GM12873 (cell line): ENCODE data around the gene STX5.

Experiments used
- CTCF ChIP-seq: IDR thresholded peaks from 2 replicates; pipeline ENCODE4 v1.5.1; 2012; ENCODE audit warnings: low read depth, mild to moderate bottlenecking, moderate library complexity, low read length, control low read depth; ENCODE audit not compliant: insufficient read depth; ENCODE audit errors: missing control alignments

Gene STX5

DNA sequence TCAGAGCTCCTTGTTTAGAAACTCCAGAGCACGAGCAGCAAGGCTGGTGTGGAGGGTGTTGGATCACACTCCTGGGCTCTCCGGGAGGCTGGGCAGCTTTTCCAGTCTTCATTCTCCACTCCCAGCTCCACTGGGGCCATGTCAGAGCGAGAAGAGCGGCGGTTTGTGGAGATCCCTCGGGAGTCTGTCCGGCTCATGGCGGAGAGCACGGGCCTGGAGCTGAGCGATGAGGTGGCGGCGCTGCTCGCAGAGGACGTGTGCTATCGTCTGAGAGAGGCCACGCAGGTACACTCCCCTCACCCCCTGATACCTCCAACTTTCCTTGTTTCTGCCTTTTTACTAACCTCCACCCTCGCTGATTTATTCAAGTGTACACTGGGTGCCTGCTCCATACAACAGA is 56.2 kb downstream of the STX5 start:
- TF ChIP-seq CTCF = no peak

GRCh38 chr11:62774407-62774806 is 57.4 kb downstream of the STX5 start:
- no peak for TF ChIP-seq CTCF

GRCh38 chr11:62771144-62772021 is 60.5 kb downstream of the STX5 start, which contains the start of gene TAF6L:
TSS of gene TAF6L (plus strand) at chr11:62771396. CDS start at chr11:62775784, 4,388 bp downstream.
- TF ChIP-seq CTCF = no peak

- TF ChIP-seq CTCF = no peak
Observed at GRCh38 chr11:62770778-62771143, 61.1 kb downstream of the STX5 start.

DNA sequence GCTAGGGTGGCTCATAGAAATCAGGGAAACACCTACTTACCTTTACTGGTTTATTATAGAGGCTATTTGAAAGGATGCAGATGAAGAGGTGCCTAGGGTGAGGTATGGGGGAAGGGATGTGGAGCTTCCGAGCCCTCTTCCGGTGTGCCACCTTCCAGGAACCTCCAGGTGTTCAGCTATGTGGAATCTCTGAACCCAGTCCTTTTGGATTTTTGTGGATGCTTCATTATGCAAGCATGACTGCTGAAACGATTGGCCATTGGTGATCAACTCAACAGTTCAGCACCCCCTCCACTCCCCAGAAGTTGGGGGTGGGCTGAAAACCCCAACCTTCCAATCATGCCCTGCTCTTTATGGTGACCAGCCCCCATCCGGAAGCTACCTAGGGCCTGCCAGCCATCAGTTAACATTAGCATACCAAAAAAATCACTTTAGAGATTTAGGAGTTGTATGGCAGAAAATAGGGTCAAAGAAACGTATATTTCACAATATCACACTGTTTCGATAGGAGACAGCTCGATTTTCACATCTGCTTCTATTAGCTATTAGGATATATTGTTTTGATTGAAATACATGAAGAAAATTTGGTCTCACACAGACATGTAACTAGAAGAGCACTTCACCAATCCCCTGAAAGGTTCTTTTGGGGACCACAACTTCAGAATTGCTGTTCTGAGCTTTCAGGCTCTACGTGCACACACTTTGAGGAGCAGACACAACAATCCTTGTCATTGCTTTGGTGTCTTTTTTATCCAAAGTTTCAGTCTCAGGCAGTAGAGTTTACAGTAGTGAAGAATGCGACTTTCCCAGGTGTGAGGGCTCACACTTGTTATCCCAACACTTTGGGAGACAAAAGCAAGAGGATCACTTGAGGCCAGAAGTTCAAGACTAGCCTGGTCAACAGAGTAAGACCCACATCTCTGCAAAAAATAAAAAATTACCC is 73.7 kb downstream of the STX5 start:
- TF ChIP-seq CTCF = no peak
